Naive thymus-derived CD4-positive, alpha-beta T cell (primary cell): ENCODE results near the gene CAMSAP1. TPM values are rescaled to one million over a fixed set of nuclear protein-coding genes. Genes with fewer than 3 reads are reported as not detected.

ENCODE experiments used
- ATAC-seq: fragments of 150-1000 bp; cut with Tn5 transposase; 2 replicates; pipeline ENCODE4 v1.10.0; 2021; ENCODE audit warnings: mild to moderate bottlenecking, moderate library complexity
- CTCF ChIA-PET: fragments of 350-600 bp; sonication (Branson Sonifier 250); formaldehyde crosslinking; loops from one replicate; lab custom pipeline; 2021; ENCODE audit warnings: antibody characterized with exemption; lab: Charles Lee
- POLR2A ChIA-PET: fragments of 350-600 bp; sonication (Branson Sonifier 250); formaldehyde crosslinking; loops from one replicate; lab custom pipeline; 2021; ENCODE audit warnings: antibody characterized with exemption, inconsistent platforms; lab: Charles Lee
- DNase-seq, 9 donors: peaks; one replicate each; pipeline versions ENCODE4 v3.0.0 to v3.0.0-alpha.2; 2020 to 2022; ENCODE audit warnings: mixed read lengths in 1 of 9
- H3K27ac ChIP-seq: one replicate; pipeline ENCODE4 v1.7.0; 2013; ENCODE audit warnings: mild to moderate bottlenecking, low read depth, low read length, moderate library complexity
- H3K27me3 ChIP-seq, 2 donors: one replicate each; pipeline ENCODE4 v1.7.0; 2013; ENCODE audit warnings: low read length in 2 of 2, mild to moderate bottlenecking in 2 of 2, moderate library complexity in 2 of 2; ENCODE audit not compliant: control insufficient read depth in 2 of 2, insufficient read depth in 2 of 2
- H3K36me3 ChIP-seq, 3 experiments: 1 replicate in 2 of 3; 2 replicates in 1 of 3; pipeline ENCODE4 v1.7.0; 2013; ENCODE audit warnings: low read length in 3 of 3, mild to moderate bottlenecking in 3 of 3, moderate library complexity in 1 of 3; ENCODE audit not compliant: insufficient read depth in 3 of 3, control insufficient read depth in 2 of 3
- H3K4me1 ChIP-seq, 2 donors: one replicate each; pipeline ENCODE4 v1.7.0; 2013; ENCODE audit warnings: low read length in 2 of 2, mild to moderate bottlenecking in 2 of 2, moderate library complexity in 1 of 2; ENCODE audit not compliant: control insufficient read depth in 2 of 2, insufficient read depth in 2 of 2
- H3K4me3 ChIP-seq: 2 replicates; pipeline ENCODE4 v1.7.0; 2013; ENCODE audit warnings: mild to moderate bottlenecking, low read length
- H3K9me3 ChIP-seq, 3 experiments: 1 replicate in 2 of 3; 2 replicates in 1 of 3; pipeline ENCODE4 v1.7.0; 2013; ENCODE audit warnings: low read length in 3 of 3; ENCODE audit not compliant: control insufficient read depth in 2 of 3
- H3K27ac Mint-ChIP-seq, 9 donors: one replicate each; pipeline ENCODE4 v1.8.0; 2020 to 2022; ENCODE audit warnings: mixed read lengths in 9 of 9, mild to moderate bottlenecking in 8 of 9, moderate library complexity in 5 of 9, inconsistent platforms in 2 of 9
- H3K27me3 Mint-ChIP-seq, 5 donors: one replicate each; pipeline ENCODE4 v1.8.0; 2021 to 2022; ENCODE audit warnings: mixed read lengths in 5 of 5, mild to moderate bottlenecking in 1 of 5
- H3K36me3 Mint-ChIP-seq, 5 donors: one replicate each; pipeline ENCODE4 v1.8.0; 2020 to 2022; ENCODE audit warnings: mixed read lengths in 5 of 5, mild to moderate bottlenecking in 3 of 5, inconsistent platforms in 1 of 5
- H3K4me1 Mint-ChIP-seq, 7 donors: one replicate each; pipeline ENCODE4 v1.8.0; 2020 to 2022; ENCODE audit warnings: mixed read lengths in 7 of 7, mild to moderate bottlenecking in 3 of 7, inconsistent platforms in 1 of 7
- H3K4me3 Mint-ChIP-seq, 10 donors: one replicate each; pipeline ENCODE4 v1.8.0; 2020 to 2022; ENCODE audit warnings: mild to moderate bottlenecking in 10 of 10, mixed read lengths in 10 of 10, moderate library complexity in 6 of 10, inconsistent platforms in 2 of 10
- H3K9me3 Mint-ChIP-seq, 11 donors: one replicate each; pipeline ENCODE4 v1.8.0; 2020 to 2022; ENCODE audit warnings: mixed read lengths in 11 of 11, mild to moderate bottlenecking in 4 of 11, inconsistent platforms in 1 of 11, moderate library complexity in 1 of 11
- intact Hi-C, 2 donors: fragments of 100-400 bp; cut with micrococcal nuclease; formaldehyde crosslinking; loops; one replicate each; pipeline ENCODE4 v1.15.1; 2023
- polyA plus RNA-seq, 2 donors: library from polyadenylated mRNA; unstranded; fragments of 300-500 nt; fragmentation: Illumina TruSeq; gene quantifications; one replicate each; pipeline ENCODE4 v1.2.3, GENCODE V29; 2021
- total RNA-seq, 6 experiments: library from RNA in 5 of 6; stranded (reverse) in 5 of 6; gene quantifications; 1 replicate in 5 of 6; 2 replicates in 1 of 6; pipeline ENCODE4 v1.2.3 and lab custom pipeline; 2021 to 2026

Gene CAMSAP1
- total and polyA plus RNA-seq, 7 experiments from 2014 or later, result 0.65 to 34.3 (median 21.5) TPM

DNA sequence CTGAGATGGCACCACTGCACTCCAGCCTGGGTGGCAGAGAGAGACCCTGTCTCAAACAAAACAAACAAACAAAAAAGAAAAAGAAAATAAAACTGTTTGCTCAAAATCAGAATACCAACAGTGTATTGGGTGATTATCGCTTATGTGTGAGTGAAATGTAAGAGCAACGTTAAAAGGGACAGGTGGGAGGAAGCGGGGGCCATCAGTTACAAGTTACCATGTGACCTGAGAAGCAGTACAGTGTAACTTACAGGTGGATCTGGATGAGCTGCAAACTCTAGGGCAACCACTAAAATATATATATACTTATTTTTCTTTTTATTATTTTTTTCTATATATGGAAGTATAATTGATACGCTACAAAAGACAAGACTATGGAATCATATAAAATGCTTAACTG lies 112.0 kb downstream of the CAMSAP1 start:
- CTCF ChIA-PET, result interaction anchor here (1.3 kb wide), 1 partner anchor 8 kb away, joined by 3 read pairs; no protein-coding TSS in a partner anchor

DNA sequence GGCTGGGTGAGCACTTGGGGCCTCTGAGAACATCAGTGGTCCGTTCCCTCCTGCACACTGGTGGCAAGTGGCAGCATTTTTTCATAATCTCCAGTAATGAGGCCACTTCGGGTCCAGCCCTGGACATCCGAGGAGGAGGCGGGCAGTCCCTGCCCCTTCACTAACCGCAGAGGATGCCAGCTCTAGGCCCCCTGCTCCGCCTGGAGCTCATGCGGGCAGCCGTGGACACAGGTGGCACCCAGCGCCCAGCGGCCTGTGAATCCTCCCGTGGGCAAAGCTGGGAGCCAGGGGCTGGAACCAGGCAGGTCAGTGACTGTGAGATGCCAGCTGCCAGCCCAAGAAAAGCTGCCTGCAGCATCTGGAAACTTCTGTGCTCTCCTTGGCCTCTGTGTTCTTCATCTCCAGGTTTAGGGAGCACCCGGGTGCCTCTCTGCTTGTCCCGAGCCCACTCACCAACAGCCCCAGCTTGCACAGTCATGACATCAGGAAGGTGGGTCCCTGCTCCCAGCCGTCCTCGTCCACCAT lies 112.9 kb downstream of the CAMSAP1 start:
- intact Hi-C loops, result no loop called here
- Mint-ChIP-seq H3K9me3 (no peaks in the 10 kb centered on the region), H3K27ac (no peak overlapping the region), H3K4me1 (peaks cover 0 to 10% (median 0%) of the 10 kb centered on the region in 7 donors), H3K4me3 (no peak overlapping the region), H3K27me3 (peaks cover 0 to 12% (median 0%) of the 10 kb centered on the region in 5 donors), H3K36me3 (peaks cover 0 to 3% (median 0%) of the 10 kb centered on the region in 5 donors)
- Histone ChIP-seq H3K9me3 (no peaks in the 10 kb centered on the region), H3K27ac (no peak overlapping the region), H3K4me3 (no peak overlapping the region), H3K36me3 (no peaks in the 10 kb centered on the region), H3K4me1 (no peaks in the 10 kb centered on the region), H3K27me3 (no peaks in the 10 kb centered on the region)
- ChIA-PET POLR2A (no interaction called here), CTCF (interaction anchor here (1.3 kb wide), 1 partner anchor 9 kb away, joined by 3 read pairs; no protein-coding TSS in a partner anchor)
- ATAC-seq (no peak), DNase-seq (no peak)

More for the DNA sequence above, 112.0 kb downstream of the CAMSAP1 start:
- Histone ChIP-seq H3K27ac (no peak overlapping the region), H3K4me3 (no peak overlapping the region), H3K4me1 (no peaks in the 10 kb centered on the region), H3K36me3 (no peaks in the 10 kb centered on the region), H3K27me3 (no peaks in the 10 kb centered on the region), H3K9me3 (no peaks in the 10 kb centered on the region)
- ATAC-seq, result no peak
- Mint-ChIP-seq H3K9me3 (no peaks in the 10 kb centered on the region), H3K4me3 (no peak overlapping the region), H3K36me3 (peaks cover 0 to 4% (median 0%) of the 10 kb centered on the region in 5 donors), H3K4me1 (peaks cover 0 to 10% (median 0%) of the 10 kb centered on the region in 7 donors), H3K27ac (no peak overlapping the region), H3K27me3 (peaks cover 0 to 12% (median 0%) of the 10 kb centered on the region in 5 donors)
- DNase-seq, result no peak
- intact Hi-C loops, result no loop called here
- POLR2A ChIA-PET, result no interaction called here

DNA sequence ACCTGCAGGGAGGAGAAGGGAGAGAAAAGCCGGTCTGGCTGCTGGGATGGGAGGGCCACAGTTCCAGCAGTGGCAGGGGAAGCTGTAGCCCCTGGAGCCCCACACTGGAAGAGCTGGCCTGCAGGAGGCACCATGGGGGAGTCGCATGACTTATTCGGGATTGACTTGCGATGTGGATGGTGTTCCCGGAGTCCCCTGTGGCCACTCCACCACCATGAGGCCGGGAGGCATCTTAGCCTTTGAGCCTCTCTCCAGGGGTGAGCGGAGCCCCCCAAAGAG lies 113.3 kb downstream of the CAMSAP1 start:
- no peaks in the 10 kb centered on the region for H3K9me3 Mint-ChIP-seq
- H3K27ac Mint-ChIP-seq, result no peak overlapping the region
- no peaks in the 10 kb centered on the region for H3K4me1 ChIP-seq
- H3K36me3 Mint-ChIP-seq, result peaks cover 0 to 3% (median 0%) of the 10 kb centered on the region in 5 donors
- no peak overlapping the region for H3K27ac ChIP-seq
- no peak overlapping the region for H3K4me3 Mint-ChIP-seq
- H3K27me3 Mint-ChIP-seq, result peaks cover 0 to 12% (median 0%) of the 10 kb centered on the region in 5 donors
- ChIA-PET CTCF (no interaction called here), POLR2A (no interaction called here)
- DNase-seq (no peak), ATAC-seq (no peak)
- intact Hi-C loops, result no loop called here
- H3K36me3 ChIP-seq, result no peaks in the 10 kb centered on the region
- no peaks in the 10 kb centered on the region for H3K9me3 ChIP-seq
- H3K4me1 Mint-ChIP-seq, result peaks cover 0 to 10% (median 0%) of the 10 kb centered on the region in 7 donors
- no peak overlapping the region for H3K4me3 ChIP-seq
- no peaks in the 10 kb centered on the region for H3K27me3 ChIP-seq

DNA sequence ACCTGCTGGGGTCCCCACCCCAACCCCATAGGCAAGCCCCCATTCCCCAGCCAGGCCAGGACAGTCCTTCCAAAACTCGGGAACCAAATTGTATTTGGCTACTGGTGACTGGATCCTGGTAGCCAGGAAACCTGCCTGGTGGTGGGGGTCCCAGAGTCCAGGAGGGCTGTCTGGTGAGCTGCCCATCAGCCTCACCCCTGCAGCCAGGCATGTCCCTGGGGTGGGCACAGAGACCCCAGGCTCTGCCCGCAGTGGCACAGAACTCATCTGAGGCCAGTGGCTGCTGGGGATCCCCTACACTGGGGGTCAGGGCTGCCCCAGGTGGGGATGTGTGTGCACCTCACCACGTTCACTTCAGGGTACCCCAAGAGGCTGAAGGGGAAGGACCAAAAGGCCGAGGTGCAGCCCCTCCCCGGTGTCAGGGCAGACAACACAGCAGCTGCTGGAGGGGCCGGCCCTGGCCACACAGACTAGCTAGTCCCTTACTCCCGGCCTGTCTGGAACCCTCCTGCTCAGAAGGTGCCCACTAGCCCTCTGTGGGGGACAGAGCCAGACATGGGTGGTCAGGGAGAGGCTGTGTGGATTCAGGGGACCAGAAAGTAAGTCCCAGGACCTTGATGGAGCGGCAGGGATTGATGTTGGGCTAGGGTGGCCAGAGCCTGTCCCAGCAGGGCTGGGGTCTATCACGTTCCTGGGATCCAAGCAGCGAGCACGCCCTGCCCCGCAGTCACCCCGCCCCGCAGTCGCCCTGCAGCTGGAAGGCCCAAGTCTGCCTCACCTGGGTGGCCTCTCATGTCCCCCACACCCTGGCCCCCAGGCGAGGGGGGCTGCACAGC lies 113.9 kb downstream of the CAMSAP1 start:
- no peak for DNase-seq
- H3K4me3 ChIP-seq, result no peak overlapping the region
- H3K27ac ChIP-seq, result no peak overlapping the region
- intact Hi-C loops, result no loop called here
- POLR2A ChIA-PET, result no interaction called here
- no peak for ATAC-seq
- CTCF ChIA-PET, result no interaction called here
- Mint-ChIP-seq H3K9me3 (no peaks in the 10 kb centered on the region), H3K4me1 (peaks cover 0 to 8% (median 0%) of the 10 kb centered on the region in 7 donors), H3K36me3 (peaks cover 0 to under 1% (median 0%) of the 10 kb centered on the region in 5 donors), H3K27ac (peak overlapping the region in 1 of 9 donors; percentile 41), H3K4me3 (no peak overlapping the region), H3K27me3 (peaks cover 0 to 10% (median 0%) of the 10 kb centered on the region in 5 donors)
- no peaks in the 10 kb centered on the region for H3K27me3 ChIP-seq
- no peaks in the 10 kb centered on the region for H3K36me3 ChIP-seq
- no peaks in the 10 kb centered on the region for H3K9me3 ChIP-seq
- H3K4me1 ChIP-seq, result no peaks in the 10 kb centered on the region

DNA sequence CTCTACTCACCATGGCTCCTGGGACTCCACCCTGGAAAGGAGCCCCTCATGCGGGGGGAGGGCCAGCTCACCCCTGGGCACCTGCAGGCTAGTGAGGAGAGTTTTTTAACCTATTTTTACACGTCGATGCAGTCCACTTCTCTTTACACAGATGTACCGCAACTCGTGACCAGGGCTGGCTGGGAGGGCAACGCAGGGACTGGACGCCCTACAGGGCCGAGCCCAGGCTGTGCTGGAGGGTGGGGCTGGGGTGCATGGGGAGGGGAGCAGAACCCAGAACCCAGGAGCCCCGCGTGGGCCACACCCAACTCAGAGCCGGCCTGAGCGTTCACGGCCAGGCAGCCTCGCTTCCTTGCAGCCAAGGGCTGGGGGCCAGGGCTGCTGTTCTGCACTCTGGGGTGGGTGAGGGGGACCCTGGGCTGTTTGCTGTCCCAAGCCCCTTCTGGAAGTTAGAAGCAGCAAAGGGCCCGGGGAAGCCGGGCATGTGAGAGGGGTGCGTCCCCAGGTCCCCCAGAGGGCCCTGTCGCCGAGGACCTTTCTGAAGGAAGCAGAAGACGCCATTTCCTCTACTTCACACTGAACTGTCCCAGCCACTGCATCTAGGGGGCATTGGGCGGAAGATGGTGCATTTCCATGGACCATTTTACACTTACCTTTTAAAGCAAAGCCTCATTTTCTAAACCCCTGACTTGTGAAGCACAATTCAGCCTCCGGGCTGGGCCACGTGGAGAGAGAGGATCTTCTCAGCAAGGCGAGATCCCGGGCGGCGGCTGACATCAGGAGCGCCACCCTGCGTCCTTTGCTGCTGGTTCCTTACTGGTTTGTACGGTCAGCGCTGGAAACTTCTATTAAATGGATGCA lies 114.8 kb downstream of the CAMSAP1 start:
- ATAC-seq, result no peak

DNA sequence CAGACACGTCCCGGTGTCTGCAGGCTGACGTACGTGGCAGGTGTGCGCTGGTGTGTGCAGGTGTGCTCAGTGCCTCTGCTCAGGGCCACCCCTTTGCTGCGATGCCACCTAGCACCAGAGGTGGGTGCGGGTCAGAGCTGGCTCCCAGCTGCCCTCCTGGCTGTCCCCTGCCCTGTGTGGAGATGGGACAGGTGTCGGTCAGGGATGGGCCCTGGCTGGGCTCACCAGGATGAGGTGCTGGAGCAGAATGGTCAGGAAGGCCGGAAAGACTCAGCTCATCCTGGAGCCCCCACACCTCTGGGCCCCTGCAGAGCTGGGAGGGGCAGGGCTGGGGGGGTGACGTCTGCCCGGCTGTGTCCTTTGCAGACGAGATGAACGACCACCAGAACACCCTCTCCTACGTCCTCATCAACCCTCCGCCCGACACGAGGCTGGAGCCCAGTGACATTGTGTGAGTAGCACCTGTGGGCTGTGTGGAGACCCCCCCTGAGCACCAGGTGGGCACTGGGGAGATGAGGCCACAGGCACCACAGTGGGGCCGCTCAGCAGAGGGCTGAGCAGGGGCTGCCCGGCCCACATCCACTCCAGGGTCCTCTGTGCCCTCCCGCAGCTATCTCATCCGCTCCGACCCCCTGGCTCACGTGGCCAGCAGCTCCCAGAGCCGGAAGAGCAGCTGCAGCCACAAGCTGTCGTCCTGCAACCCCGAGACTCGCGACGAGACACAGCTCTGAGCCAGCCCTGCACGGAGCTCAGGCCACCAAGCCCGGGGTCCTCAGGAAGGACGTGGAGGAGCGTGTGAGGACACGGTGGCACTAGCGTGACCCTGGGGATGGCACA lies 115.7 kb downstream of the CAMSAP1 start:
- ATAC-seq, result peak; percentile 8
- DNase-seq, result no peak
- H3K27me3 Mint-ChIP-seq, result no peaks in the 10 kb centered on the region
- no peak overlapping the region for H3K27ac Mint-ChIP-seq
- H3K4me1 Mint-ChIP-seq, result no peaks in the 10 kb centered on the region
- no peak overlapping the region for H3K4me3 Mint-ChIP-seq
- ChIA-PET POLR2A (no interaction called here), CTCF (no interaction called here)
- no peaks in the 10 kb centered on the region for H3K36me3 Mint-ChIP-seq
- Histone ChIP-seq H3K27ac (no peak overlapping the region), H3K36me3 (no peaks in the 10 kb centered on the region), H3K4me1 (no peaks in the 10 kb centered on the region), H3K9me3 (no peaks in the 10 kb centered on the region), H3K4me3 (no peak overlapping the region), H3K27me3 (no peaks in the 10 kb centered on the region)
- H3K9me3 Mint-ChIP-seq, result no peaks in the 10 kb centered on the region
- intact Hi-C loops, result no loop called here

More for the DNA sequence above, 114.8 kb downstream of the CAMSAP1 start:
- Histone ChIP-seq H3K36me3 (no peaks in the 10 kb centered on the region), H3K4me3 (no peak overlapping the region), H3K9me3 (no peaks in the 10 kb centered on the region), H3K27ac (no peak overlapping the region), H3K4me1 (no peaks in the 10 kb centered on the region), H3K27me3 (no peaks in the 10 kb centered on the region)
- ChIA-PET POLR2A (no interaction called here), CTCF (no interaction called here)
- no peak overlapping the region for H3K4me3 Mint-ChIP-seq
- intact Hi-C loops, result no loop called here
- DNase-seq, result no peak
- no peak overlapping the region for H3K27ac Mint-ChIP-seq
- H3K4me1 Mint-ChIP-seq, result peaks cover 0 to 1% (median 0%) of the 10 kb centered on the region in 7 donors
- no peaks in the 10 kb centered on the region for H3K36me3 Mint-ChIP-seq
- H3K9me3 Mint-ChIP-seq, result no peaks in the 10 kb centered on the region
- peaks cover 0 to 4% (median 0%) of the 10 kb centered on the region in 5 donors for H3K27me3 Mint-ChIP-seq
